ENCODE results near the gene SYT12. TPM values are rescaled to one million over a fixed set of nuclear protein-coding genes. Genes with fewer than 3 reads are reported as not detected.

SYT12 gene
- total RNA-seq, 1 donor, result 0.09 TPM

DNA sequence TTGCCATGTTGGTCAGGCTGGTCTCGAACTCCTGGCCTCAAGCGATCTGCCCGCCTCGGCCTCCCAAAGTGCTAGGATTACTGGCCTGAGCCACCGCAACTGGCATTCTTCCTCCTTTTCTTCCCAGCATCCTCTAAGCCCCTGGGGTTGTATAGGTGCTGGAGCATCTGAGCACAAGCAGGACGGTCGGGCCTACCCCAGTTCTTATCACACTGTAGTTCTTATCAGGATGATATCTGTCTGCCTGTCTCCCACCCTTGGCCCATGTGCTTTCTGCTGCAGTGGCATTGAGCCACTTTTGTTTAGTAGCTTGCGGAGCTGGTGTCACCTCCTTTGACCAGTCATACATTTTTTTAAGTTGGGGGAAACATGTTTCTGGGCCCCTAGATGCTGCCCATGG lies 35.6 kb downstream of the SYT12 start:
- no peak overlapping the region for H3K4me3 ChIP-seq (ENCODE audit: low read depth, low read length)
- TF ChIP-seq, protein P1, sequence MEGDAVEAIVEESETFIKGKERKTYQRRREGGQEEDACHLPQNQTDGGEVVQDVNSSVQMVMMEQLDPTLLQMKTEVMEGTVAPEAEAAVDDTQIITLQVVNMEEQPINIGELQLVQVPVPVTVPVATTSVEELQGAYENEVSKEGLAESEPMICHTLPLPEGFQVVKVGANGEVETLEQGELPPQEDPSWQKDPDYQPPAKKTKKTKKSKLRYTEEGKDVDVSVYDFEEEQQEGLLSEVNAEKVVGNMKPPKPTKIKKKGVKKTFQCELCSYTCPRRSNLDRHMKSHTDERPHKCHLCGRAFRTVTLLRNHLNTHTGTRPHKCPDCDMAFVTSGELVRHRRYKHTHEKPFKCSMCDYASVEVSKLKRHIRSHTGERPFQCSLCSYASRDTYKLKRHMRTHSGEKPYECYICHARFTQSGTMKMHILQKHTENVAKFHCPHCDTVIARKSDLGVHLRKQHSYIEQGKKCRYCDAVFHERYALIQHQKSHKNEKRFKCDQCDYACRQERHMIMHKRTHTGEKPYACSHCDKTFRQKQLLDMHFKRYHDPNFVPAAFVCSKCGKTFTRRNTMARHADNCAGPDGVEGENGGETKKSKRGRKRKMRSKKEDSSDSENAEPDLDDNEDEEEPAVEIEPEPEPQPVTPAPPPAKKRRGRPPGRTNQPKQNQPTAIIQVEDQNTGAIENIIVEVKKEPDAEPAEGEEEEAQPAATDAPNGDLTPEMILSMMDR (IDR thresholded peaks at IDR 0.05; ENCODE audit: insufficient read depth, low read length), result no peak
- DNase-seq (ENCODE audit: low read depth), result no peak

DNA sequence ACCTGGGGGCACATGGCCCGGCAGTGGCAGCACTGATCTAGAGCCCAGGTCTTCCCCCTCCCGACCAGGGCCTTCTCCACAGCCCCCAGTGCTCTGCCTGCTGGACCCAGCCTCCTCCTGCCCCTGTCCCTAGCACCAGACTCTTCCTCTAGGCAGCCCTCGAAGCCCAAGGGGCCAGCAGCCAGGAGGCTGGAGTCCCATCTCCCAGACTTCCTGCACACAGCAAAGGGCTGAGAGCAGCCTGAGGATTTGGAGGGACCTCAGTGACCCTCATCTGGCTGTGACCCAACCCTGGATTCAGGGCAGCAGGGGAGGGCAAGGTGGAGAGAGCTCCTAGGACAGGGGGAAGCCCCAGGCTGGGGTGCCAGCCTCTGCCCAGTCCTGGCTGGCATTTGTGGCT lies 36.7 kb downstream of the SYT12 start:
- no peak for DNase-seq (ENCODE audit: low read depth)
- TF ChIP-seq, protein P1 (IDR thresholded peaks at IDR 0.05; ENCODE audit: insufficient read depth, low read length), result no peak
- no peak overlapping the region for H3K4me3 ChIP-seq (ENCODE audit: low read depth, low read length)

DNA sequence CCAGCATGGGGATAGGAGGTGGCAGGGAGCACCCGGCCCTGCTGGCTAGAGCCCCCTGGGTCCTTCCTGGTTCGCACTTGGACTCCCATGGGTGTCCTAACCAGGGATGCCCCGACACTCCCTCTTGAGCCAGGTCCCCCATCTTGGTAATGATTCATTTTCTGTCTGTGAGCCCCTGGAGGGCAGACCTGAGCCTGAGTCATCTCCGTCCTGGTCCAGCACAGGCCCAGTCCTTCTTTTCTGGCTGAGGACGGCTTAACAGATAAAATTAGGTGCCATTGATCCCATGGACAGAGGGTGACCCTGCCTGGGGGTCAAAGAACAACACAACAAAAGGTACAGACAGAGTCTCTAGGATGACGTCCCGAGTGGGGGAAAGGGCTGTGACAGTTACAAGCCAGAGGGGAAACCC lies 37.2 kb downstream of the SYT12 start:
- TF ChIP-seq, protein P1 (IDR thresholded peaks at IDR 0.05; ENCODE audit: insufficient read depth, low read length), result no peak
- no peak for DNase-seq (ENCODE audit: low read depth)
- no peak overlapping the region for H3K4me3 ChIP-seq (ENCODE audit: low read depth, low read length)

DNA sequence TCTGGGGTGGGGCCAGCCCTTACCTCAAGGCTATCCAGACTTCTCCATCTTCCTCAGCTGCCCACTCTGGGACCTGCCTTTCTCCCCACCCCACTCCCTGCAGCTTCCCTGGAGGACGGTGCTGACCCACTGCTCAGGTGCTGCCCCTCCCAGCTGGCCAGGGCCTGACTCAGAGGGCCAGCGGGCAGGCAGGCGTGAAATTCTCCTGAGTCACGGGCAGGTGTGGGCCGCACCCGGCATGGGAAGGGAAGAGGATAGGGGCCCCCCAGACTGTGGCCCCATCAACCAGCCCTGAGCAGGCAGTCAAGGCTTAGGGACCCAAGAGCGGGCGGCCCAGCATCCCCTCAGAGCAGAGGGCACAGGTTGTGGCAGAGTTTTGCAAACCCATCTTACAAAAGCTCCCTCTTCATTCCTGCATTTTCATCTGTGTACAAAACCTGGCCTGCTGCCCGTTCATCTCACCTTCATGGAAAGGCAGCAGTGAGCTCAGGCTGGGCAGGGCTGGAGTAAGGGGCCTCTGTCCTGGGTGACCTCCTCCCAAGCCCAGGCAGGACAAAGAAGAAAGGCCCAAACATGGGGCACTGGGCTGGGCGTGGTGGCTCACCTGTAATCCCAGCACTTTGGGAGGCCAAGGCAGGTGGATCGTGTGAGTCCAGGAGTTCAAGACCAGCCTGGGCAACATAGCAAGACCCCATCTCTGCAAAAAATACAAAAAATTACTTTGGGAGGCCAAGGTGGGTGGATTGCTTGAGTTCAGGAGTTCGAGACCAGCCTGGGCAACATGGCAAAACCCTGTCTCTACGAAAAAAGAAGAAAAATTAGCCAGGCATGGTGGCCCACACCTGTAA lies 39.8 kb downstream of the SYT12 start:
- no peak overlapping the region for H3K4me3 ChIP-seq (ENCODE audit: low read depth, low read length)
- TF ChIP-seq, protein P1 (IDR thresholded peaks at IDR 0.05; ENCODE audit: insufficient read depth, low read length), result no peak
- no peak for DNase-seq (ENCODE audit: low read depth)

DNA sequence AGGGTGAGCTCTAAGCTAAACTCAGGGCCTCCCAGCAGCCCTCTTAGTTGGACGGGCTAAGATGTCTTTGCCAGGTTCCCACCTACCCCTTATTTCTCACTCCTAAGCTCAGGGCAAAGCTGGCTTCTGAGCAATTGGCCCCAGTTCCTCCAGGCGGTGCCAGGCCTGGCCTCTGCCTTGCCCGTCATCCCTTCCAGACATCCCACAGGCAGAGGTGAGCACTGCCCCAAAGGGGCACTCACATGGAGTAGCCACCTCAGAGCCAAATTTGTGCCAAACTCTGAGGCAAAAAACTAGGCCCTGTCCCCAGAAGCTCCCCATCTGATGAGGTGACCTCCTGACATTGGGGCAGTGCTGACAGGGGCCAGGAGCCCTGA lies 43.4 kb downstream of the SYT12 start:
- no peak overlapping the region for H3K4me3 ChIP-seq (ENCODE audit: low read depth, low read length)
- TF ChIP-seq, protein P1 (IDR thresholded peaks at IDR 0.05; ENCODE audit: insufficient read depth, low read length), result no peak
- DNase-seq (ENCODE audit: low read depth), result no peak

DNA sequence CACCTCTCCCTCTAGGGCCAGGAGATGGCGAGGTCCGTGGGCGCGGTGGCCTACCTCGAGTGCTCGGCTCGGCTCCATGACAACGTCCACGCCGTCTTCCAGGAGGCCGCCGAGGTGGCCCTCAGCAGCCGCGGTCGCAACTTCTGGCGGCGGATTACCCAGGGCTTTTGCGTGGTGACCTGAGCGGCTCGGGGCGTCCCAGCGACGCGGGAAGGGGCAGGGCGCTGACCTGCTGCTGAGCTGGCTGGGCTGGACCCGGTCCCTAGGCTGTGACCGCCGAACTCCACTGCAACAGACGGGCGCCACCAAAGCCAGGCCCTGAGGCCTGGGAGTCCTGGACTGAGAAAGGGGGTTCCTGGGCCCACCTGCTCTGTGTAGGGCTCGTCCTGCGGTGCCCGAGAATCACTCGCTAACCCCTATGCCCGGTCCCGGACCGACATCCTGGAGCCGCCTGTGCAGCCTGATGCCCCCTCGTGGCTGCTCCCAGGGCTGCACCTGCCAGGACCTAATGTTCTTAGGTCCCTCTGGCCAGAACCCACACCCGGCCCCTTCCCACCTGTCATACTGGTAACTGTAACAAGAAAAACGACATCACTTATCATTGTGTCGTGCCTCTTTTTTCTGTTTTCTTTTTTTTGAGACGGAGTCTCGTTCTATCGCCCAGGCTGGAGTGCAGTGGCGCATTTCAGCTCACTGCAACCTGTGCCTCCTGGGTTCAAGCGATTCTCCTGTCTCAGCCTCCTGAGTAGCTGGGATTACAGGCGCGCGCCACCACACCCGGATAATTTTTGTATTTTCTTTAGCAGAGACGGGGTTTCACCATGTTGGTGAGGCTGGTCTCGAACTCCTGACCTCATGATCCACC lies 48.7 kb downstream of the SYT12 start:
- DNase-seq (ENCODE audit: low read depth), result peak; percentile 65
- peak overlapping the region; percentile 46 for H3K4me3 ChIP-seq (ENCODE audit: low read depth, low read length)
- TF ChIP-seq, protein P1 (IDR thresholded peaks at IDR 0.05; ENCODE audit: insufficient read depth, low read length), result peak; percentile 93
